SU-DHL-6 (cell line): Measurements from ENCODE around the gene IL20.
A peak's percentile ranks its signal among the peaks of the same experiment; 100 is the strongest.

Experiments
- H2AFZ ChIP-seq: fragments of 200-600 bp; sonication (generic); 2 replicates; pipeline ENCODE4 v1.6.1; 2014; ENCODE audit warnings: low read depth, mild to moderate bottlenecking, moderate library complexity, mixed read lengths, antibody characterized with exemption, low read length; ENCODE audit not compliant: severe bottlenecking
- H3F3A ChIP-seq: fragments of 200-600 bp; shearing (Covaris generic); 2 replicates; pipeline ENCODE4 v1.6.0; 2016; ENCODE audit warnings: antibody characterized with exemption, mild to moderate bottlenecking; ENCODE audit not compliant: insufficient read depth
- H3K27ac ChIP-seq: fragments of 200-600 bp; sonication (generic); 2 replicates; pipeline ENCODE4 v1.5.1; 2016; ENCODE audit warnings: low read depth, mild to moderate bottlenecking, low read length, moderate library complexity, mixed read lengths
- H3K27me3 ChIP-seq: fragments of 200-600 bp; sonication (generic), shearing (Covaris generic); 2 replicates; pipeline ENCODE4 v1.6.0; 2014; ENCODE audit warnings: mild to moderate bottlenecking, low read length
- H3K36me3 ChIP-seq: fragments of 200-600 bp; sonication (generic); 2 replicates; pipeline ENCODE4 v1.6.1; 2014; ENCODE audit warnings: mild to moderate bottlenecking, low read length, mixed read lengths
- H3K4me2 ChIP-seq: fragments of 300-600, 200-600 bp; shearing (Covaris generic), sonication (generic); 2 replicates; pipeline ENCODE4 v1.6.0; 2014; ENCODE audit warnings: low read length, low read depth, mild to moderate bottlenecking; ENCODE audit not compliant: poor library complexity, severe bottlenecking
- H3K4me3 ChIP-seq: fragments of 200-600 bp; sonication (generic); 2 replicates; pipeline ENCODE4 v1.5.1; 2014; ENCODE audit warnings: antibody characterized with exemption, low read length, mild to moderate bottlenecking, mixed read lengths; ENCODE audit not compliant: insufficient read depth, poor library complexity, severe bottlenecking
- H3K79me2 ChIP-seq: fragments of 200-600 bp; sonication (generic); 2 replicates; pipeline ENCODE4 v1.6.1; 2014; ENCODE audit warnings: mild to moderate bottlenecking, low read length, moderate library complexity; ENCODE audit not compliant: insufficient read depth
- H3K9ac ChIP-seq: fragments of 200-600 bp; sonication (generic); 2 replicates; pipeline ENCODE4 v1.7.0; 2014; ENCODE audit warnings: mild to moderate bottlenecking, low read length
- H3K9me2 ChIP-seq: fragments of 200-600 bp; sonication (generic); replicated peaks from 2 replicates; pipeline ENCODE4 v1.6.1; 2014; ENCODE audit warnings: low read length; ENCODE audit not compliant: insufficient read depth
- H3K9me3 ChIP-seq: fragments of 200-600 bp; sonication (generic); 2 replicates; pipeline ENCODE4 v1.6.1; 2014; ENCODE audit warnings: low read length, mixed read lengths; ENCODE audit not compliant: insufficient read depth
- H4K20me1 ChIP-seq: fragments of 200-600 bp; sonication (generic); 2 replicates; pipeline ENCODE4 v1.6.1; 2014; ENCODE audit warnings: low read depth, mild to moderate bottlenecking, antibody characterized with exemption, low read length, moderate library complexity, mixed read lengths
- CTCF ChIP-seq: fragments of 200-600 bp; sonication (generic); IDR thresholded peaks from one replicate; pipeline ENCODE4 v1.5.1; 2017; ENCODE audit warnings: antibody characterized with exemption, mild to moderate bottlenecking, low read length, moderate library complexity; ENCODE audit not compliant: insufficient read depth, poor library complexity, severe bottlenecking
- EZH2phosphoT487 ChIP-seq: fragments of 200-600 bp; sonication (generic), shearing (Covaris generic); conservative IDR thresholded peaks from 2 replicates; pipeline ENCODE4 v1.6.1; 2018; ENCODE audit warnings: mild to moderate bottlenecking, antibody characterized with exemption, low read length, moderate library complexity, mixed read lengths

Gene IL20

GRCh38 chr1:206907304-206907991, 42.0 kb downstream of the IL20 start:
- Histone ChIP-seq H3F3A (no peaks in the 10 kb centered on the region), H2AFZ (no peak overlapping the region), H3K9ac (no peak overlapping the region), H3K36me3 (no peaks in the 10 kb centered on the region), H4K20me1 (no peaks in the 10 kb centered on the region), H3K79me2 (no peaks in the 10 kb centered on the region), H3K27ac (no peak overlapping the region), H3K27me3 (peaks cover 3% of the 10 kb centered on the region; the same call in 1 of the 2 replicates), H3K9me3 (no peaks in the 10 kb centered on the region), H3K4me3 (no peak overlapping the region), H3K4me2 (no peak overlapping the region), H3K9me2 (no peaks in the 10 kb centered on the region)
- TF ChIP-seq EZH2phosphoT487 (no peak), CTCF (no peak)

DNA sequence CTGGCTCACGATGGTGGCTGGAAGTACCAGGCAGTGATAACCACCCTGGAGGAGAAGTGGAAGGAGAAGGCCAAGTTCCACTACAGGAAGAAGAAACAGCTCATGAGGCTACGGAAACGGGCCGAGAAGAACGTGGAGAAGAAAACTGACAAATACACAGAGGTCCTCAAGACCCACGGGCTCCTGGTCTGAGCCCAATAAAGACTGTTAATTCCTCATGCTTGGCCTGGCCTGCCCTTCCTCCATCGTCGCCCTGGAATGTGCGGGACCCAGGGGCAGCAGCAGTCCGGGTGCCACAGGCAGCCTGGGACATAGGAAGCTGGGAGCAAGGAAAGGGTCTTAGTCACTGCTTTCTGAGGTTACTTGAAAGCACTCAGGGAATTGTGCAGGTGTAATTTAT, 42.6 kb downstream of the IL20 start:
- H3K9ac ChIP-seq = no peak overlapping the region
- no peaks in the 10 kb centered on the region for H3K9me2 ChIP-seq
- peaks cover 3% of the 10 kb centered on the region; the same call in 1 of the 2 replicates for H3K27me3 ChIP-seq
- H3K9me3 ChIP-seq = no peaks in the 10 kb centered on the region
- no peak for TF ChIP-seq CTCF
- no peak for TF ChIP-seq EZH2phosphoT487
- no peak overlapping the region for H3K4me2 ChIP-seq
- H3F3A ChIP-seq = no peaks in the 10 kb centered on the region
- H3K4me3 ChIP-seq = no peak overlapping the region
- no peak overlapping the region for H3K27ac ChIP-seq
- H4K20me1 ChIP-seq = no peaks in the 10 kb centered on the region
- no peaks in the 10 kb centered on the region for H3K36me3 ChIP-seq
- H2AFZ ChIP-seq = no peak overlapping the region
- H3K79me2 ChIP-seq = no peaks in the 10 kb centered on the region

GRCh38 chr1:206909161-206909882, 43.9 kb downstream of the IL20 start:
- Histone ChIP-seq H3K4me2 (peak overlapping the region; percentile 11), H3K36me3 (no peaks in the 10 kb centered on the region), H2AFZ (no peak overlapping the region), H3K79me2 (no peaks in the 10 kb centered on the region), H3K9me3 (no peaks in the 10 kb centered on the region), H3F3A (no peaks in the 10 kb centered on the region), H3K4me3 (no peak overlapping the region), H3K27me3 (peaks cover 3% of the 10 kb centered on the region; the same call in 1 of the 2 replicates), H3K27ac (no peak overlapping the region), H3K9ac (no peak overlapping the region), H4K20me1 (no peaks in the 10 kb centered on the region), H3K9me2 (no peaks in the 10 kb centered on the region)
- 0 out of 2 replicates have a peak, but pooled peaks have one; percentile 10 for TF ChIP-seq EZH2phosphoT487
- TF ChIP-seq CTCF = no peak
